Upper lobe of left lung (tissue), 4 donors: ENCODE measurements around the gene ZNF830.

Source experiments
- CTCF ChIP-seq, 6 experiments: fragments of 450-650 bp in 4 of 6; fragments of 200-600 bp in 2 of 6; sonication (generic) in 2 of 6; IDR thresholded peaks; one replicate each; pipeline ENCODE4 v1.5.1; 2016 to 2019; ENCODE audit warnings: antibody characterized with exemption in 6 of 6
- EP300 ChIP-seq, 4 donors: sonication (generic); formaldehyde crosslinking; IDR thresholded peaks; one replicate each; pipeline ENCODE4 v1.5.1; 2017; ENCODE audit warnings: antibody characterized with exemption in 4 of 4, control low read depth in 2 of 4
- POLR2A ChIP-seq, 4 donors: fragments of 450-650 bp; IDR thresholded peaks; one replicate each; pipeline ENCODE4 v1.5.1; 2016 to 2017; ENCODE audit warnings: antibody characterized with exemption in 4 of 4, mild to moderate bottlenecking in 2 of 4
- POLR2AphosphoS5 ChIP-seq, 2 donors: sonication (generic); formaldehyde crosslinking; IDR thresholded peaks; one replicate each; pipeline ENCODE4 v1.5.1; 2017; ENCODE audit warnings: antibody characterized with exemption in 2 of 2

- TF ChIP-seq CTCF (IDR thresholded peaks at IDR 0.05) (no peak), POLR2AphosphoS5 (IDR thresholded peaks at IDR 0.05) (no peak), POLR2A (IDR thresholded peaks at IDR 0.05) (no peak), EP300 (IDR thresholded peaks at IDR 0.05) (no peak)
Measured at GRCh38 chr17:35001549-35001948, 40.2 kb downstream of the ZNF830 start.
